GM19468 (cell line): ENCODE results near the gene PRTG.
"Not testable (repeated sequence)": the region's sequence is repeated elsewhere in the genome, so short reads cannot be mapped to it uniquely, and the experiment has no call there.

Source experiments
- ATAC-seq: cut with Tn5 transposase; IDR thresholded peaks from one replicate; pipeline ENCODE4 v1.9.1; 2021; ENCODE audit warnings: mild to moderate bottlenecking, moderate library complexity, moderate number of reproducible peaks; ENCODE audit not compliant: unreplicated experiment; ENCODE audit errors: extremely low read depth

Gene PRTG

GRCh38 chr15:55743729-55744655, 1.0 kb upstream of the PRTG start:
- no peak for ATAC-seq

DNA sequence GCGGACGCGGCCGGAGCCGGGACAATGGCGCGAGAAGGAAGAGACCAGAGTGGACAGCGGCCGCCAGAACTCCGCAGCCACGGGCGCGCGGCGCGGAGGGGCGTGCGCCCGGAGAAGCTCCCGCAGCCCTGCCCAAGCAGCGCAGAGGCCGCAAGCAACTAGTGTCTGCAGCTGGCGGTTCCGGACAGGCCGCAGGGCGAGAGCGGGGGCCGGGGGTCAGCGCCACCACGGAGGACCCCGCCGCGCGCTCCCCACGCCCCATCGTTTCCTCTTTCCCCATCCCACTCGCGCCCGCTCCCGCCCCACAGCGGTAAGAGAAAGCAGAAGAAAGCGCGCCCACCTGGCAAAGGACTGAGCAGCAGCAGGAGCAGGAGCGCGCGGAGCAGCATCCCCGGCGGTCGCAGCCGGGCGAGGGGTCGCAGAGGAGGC, 440 bp downstream of the PRTG start:
- no peak for ATAC-seq

- ATAC-seq: no peak
These were observed 987 bp downstream of the PRTG start for GRCh38 chr15:55741833-55742497.

GRCh38 chr15:55740981-55741832, 1.7 kb downstream of the PRTG start:
- ATAC-seq: no peak

DNA sequence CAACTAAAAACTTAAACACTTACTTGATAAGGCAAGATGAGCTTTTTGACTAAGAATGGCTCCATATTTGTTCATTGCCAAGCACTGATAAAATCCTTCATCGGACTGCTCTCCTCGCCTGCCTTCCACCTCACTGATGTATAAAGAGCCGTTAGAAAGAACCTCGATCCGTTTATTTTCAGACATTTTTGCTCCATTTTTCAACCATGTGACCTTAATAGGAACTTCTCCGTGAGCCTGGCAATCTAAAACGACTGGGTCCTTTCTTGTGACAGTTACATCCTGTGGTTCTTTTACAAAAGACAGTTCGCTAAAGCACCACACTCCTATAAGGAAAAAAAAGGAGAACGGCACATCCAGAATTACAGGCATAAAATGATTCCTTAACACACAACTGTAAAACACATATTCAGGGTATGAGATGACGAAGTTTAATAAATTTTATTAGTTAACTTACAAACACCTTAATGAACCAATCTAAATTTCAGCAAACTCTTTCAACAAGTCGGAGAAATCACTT, 2.5 kb downstream of the PRTG start:
- ATAC-seq: no peak

GRCh38 chr15:55739641-55740040, 3.3 kb downstream of the PRTG start:
- ATAC-seq: no peak

- no peak for ATAC-seq
These were observed 4.2 kb downstream of the PRTG start for GRCh38 chr15:55738715-55739114.

DNA sequence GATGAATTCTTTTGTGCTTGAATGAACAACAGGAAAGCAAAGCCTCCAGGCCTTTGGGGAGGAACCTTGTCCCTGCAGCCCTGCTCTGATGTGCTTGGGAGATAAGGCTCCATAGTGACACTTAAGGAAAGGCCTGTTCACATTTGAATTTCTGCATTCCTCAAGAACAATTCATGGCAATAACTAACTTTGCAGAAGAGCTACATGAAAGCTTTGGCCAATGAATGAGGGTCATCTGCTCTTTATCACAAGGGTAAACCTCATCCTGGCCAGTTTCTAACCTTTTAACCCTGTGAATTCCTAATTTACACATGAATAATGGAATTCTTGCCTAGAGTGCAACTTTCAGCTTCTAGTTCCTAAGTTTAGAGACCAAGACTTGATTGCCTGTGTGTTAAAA, 5.6 kb downstream of the PRTG start:
- no peak for ATAC-seq

DNA sequence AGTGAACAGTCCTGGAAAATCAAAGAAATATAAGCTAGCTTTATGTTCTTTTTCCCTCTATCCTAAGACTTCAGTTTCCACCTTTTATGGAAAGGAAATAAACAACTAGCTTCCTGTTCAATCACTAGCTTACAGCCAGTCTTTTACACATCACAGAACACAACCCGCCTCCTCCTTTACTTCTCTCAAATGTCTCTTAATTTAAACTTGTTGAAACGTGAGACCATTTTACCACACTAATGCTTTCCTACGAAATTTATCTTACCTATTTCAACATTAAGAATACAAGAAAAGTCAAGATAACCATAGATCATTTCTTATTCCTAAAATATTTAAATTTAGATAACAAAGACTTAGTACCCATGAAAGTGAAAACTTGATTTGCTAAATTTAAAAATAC, 6.2 kb downstream of the PRTG start:
- ATAC-seq: no peak

- no peak for ATAC-seq
These were observed 8.3 kb downstream of the PRTG start for GRCh38 chr15:55734641-55735040.

- ATAC-seq: not testable (repeated sequence)
These were observed 9.5 kb downstream of the PRTG start for GRCh38 chr15:55733461-55733860.

- no peak for ATAC-seq
These were observed 21.3 kb downstream of the PRTG start for GRCh38 chr15:55721554-55722185.

DNA sequence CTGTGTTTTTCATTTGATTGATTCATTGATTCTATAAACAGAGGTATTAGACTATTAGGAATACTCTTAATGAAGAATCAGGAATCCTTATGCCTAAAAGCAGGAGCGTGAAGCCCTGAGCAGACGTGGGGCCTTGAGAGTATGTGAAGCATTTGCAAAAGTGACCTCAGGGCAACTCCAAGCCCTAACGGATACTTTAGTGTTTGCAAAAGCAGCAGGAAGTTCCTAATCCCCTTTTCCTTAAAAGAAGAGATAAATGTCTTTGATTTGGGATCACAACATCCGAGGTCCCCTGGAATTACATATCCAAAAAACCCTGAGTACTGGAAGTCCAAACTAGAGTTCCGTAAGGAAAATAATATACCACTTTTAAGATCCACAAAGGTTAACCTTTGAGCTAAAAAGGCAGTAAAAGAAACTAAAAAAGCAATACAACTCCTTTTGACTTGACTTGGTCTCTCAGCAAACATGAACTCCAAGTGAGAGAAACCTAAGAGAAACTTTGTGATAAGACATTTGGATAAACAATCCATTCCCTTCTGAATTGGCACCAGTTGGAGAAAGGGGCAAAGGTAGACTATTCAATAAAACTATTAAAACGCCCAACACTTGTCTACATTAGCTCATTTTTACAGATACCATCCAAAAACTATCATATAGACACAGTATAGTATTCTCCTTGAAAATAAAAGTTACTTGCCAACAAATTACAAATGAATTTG, 27.4 kb downstream of the PRTG start:
- no peak for ATAC-seq

DNA sequence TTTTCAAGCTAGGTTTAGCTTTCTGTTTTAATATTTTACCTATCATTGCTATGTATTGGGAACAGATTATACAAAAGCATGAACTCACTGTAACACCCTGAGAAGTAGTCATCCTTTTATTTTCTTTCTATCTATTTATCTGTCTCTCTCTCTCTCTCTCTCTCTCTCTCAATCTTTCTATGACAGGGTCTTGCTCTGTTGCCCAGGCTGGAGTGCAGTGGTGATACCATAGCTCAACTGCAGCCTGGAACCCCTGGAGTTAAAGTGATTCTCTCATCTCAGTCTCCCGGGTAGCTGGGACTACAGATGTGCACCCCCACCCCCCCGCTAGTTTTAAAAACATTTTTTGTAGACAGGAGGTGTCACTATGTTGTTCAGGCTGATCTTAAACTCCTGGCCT, 28.9 kb downstream of the PRTG start:
- no peak for ATAC-seq

DNA sequence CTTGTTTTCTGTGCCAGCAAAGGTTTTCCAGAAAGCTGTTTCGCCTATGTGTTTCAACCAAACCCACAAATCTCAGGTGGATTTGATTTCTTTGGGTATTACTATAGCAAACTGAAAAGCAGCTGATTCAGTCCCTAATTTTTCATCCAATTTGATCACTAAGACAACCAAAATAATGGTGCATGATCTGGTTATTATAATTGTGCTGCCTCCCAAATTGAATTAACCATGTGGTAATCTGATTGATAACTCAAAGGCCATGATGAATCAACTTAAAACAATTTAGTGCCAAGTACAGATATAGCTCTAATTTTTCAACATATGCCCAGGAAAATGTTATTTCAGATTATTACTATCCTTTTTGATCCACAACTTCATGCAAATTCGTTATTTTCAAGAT, 30.6 kb downstream of the PRTG start:
- no peak for ATAC-seq

DNA sequence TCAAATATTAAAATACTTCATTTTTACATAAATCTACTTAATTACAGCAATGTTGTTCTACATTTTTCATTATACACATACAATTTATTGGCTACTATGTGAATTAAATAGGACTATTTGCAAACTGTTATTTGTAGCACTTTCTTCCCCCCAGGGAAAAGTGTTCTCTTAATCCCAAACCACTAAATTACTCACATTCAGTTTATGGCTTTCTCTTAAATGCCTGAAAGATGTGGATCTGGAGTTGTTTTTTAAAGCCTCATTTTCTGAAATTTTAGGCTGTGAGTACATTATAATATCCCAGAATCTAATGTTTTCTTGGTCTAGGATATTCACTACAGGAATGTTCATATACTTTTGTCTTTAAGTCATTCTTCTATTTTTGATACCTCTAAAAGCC, 32.7 kb downstream of the PRTG start:
- ATAC-seq: no peak

GRCh38 chr15:55709458-55709857, 33.5 kb downstream of the PRTG start:
- ATAC-seq: no peak

DNA sequence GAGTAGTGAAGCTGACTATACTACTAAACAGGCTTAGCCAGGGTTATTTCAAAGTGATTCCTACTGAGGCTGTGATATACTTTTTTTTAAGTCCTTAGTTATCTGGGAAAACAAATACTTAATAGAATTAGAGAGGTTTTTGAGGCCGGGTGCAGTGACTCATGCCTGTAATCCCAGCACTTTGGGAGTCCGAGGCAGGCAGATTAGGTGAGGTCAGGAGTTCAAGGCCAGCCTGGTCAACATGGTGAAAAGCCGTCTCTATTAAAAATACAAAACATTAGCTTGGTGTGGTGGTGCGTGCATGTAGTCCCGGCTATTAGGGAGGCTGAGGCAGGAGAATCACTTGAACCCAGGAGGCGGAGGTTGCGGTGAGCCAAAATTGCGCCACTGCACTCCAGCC, 34.2 kb downstream of the PRTG start:
- ATAC-seq: no peak

DNA sequence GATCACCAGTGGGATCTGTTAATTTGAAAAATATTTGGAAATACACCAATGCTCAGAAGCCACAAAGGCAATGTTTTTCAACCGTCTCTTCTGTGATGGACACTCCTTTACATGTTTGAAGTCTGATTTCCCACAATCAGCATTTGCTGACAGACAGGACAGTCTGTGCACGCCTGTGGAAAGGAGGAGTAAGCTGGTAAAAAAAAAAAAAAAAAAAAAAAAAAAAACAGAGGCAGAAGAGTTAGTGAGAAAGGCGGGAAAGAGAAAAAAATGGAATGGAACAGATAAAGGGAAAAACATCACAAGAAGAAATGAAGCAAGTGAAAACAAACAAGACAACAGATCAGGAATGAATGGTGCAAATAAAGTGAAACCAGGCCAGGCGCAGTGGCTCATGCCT, 35.0 kb downstream of the PRTG start:
- no peak for ATAC-seq
